Skin epidermis (tissue), 12 donors: ENCODE measurements around the gene ZC3H12D.
A peak's percentile ranks its signal among the peaks of the same experiment; 100 is the strongest.
"Not testable (repeated sequence)": the region's sequence is repeated elsewhere in the genome, so short reads cannot be mapped to it uniquely, and the experiment has no call there.

Experiments used
- H3K27ac ChIP-seq, 21 experiments: fragments of 200-600 bp; sonication (generic) in 11 of 21; one replicate each; pipeline ENCODE4 v1.5.0; 2020; ENCODE audit warnings: mild to moderate bottlenecking in 3 of 21, inconsistent platforms in 2 of 21, moderate library complexity in 2 of 21
- H3K4me3 ChIP-seq, 7 experiments: fragments of 200-600 bp; sonication (generic) in 2 of 7; one replicate each; pipeline ENCODE4 v1.5.0; 2020; ENCODE audit warnings: inconsistent platforms in 2 of 7, mild to moderate bottlenecking in 2 of 7, moderate library complexity in 1 of 7

ZC3H12D gene

DNA sequence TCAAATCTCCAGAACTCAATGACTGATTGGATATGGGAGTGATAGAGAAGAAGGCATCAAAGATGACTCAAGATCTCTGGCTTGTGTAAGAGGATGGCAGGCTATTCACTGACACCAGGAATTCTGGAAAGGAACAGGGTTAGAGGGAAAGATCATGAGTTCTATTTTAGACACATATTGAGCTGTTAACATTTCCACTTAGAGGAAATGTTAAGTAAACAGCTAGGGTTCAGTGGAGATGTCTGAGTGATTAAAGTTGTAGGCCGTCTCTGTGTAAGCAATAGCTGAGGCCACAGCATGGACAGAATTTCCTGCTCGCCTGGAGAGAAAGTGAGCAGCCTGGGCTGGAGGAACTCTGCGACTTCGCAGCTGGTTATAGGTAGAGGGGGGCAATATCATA, 21.0 kb downstream of the ZC3H12D start:
- Histone ChIP-seq H3K4me3 (no peak overlapping the region), H3K27ac (no peak overlapping the region)

DNA sequence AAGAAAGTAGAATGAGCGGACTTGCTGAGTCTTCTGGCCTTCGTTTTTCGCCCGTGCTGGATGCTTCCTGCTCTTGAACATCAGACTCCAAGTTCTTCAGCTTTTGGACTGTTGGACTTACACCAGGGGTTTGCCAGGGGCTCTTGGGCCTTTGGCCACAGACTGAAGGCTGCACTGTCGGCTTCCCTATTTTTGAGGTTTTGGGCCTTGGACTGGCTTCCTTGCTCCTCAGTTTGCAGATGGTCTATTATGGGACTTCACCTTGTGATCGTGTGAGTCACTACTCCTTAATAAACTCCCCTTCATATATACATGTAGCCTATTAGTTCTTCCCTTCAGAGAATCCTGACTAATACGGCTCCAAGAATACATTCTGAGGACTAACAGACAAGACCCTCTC, 22.1 kb downstream of the ZC3H12D start:
- peak overlapping the region in 1 of 21 experiments; percentile 12 for H3K27ac ChIP-seq
- H3K4me3 ChIP-seq, result not testable (repeated sequence)

DNA sequence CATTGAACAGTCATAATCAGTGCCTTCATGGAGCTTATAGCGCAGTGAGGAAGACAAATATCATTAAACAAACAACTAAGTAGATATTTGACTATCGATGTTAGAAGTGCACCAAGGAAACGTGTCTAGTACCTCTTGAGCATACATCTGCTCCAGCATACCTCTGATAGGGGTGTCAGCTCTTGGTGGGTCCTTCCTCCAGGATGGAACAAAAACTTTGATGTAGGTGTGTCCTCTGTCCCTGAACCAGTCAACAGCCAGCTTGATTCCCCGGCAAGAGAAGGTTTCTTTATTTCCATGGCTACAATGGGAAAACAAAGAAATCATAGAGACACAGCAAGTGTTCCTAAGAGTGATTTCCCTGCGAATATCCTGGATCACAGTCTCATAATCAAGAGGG, 23.1 kb downstream of the ZC3H12D start:
- H3K27ac ChIP-seq, result no peak overlapping the region
- no peak overlapping the region for H3K4me3 ChIP-seq

DNA sequence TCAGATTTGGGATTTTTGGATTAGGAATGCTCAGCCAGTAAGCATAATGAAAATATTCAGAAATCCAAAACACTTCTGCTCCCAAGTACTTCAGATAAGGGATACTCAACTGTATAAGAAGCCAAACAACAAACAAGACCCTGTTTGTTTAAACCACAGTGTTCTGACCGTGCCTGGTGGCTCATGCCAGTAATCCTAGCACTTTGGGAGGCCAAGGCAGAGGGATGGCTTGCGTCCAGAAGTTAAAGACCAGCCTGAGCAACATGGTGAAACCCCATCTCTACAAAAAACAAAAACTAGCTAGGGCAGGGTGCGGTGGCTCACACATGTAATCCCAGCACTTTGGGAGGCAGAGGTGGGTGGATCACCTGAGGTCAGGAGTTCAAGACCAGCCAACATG, 24.6 kb downstream of the ZC3H12D start:
- not testable (repeated sequence) for H3K27ac ChIP-seq, H3K4me3 ChIP-seq

DNA sequence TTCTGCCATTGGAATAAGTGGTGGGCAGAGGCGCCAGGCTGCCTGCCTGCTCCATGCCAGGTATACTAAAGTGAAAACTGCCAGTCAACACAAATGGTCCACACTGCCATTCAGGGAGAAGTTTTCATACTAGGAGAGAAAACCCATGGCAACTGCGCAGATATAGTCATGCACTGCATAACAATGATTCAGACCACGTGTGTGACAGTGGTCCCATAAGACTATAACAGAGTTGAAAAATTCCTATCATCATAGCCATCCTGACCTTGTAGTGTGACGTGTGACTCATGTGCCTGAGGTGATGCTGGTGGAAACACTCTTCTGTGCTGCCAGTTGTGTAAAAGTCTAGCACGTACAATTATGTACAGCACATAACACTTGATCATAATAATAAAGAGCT, 25.1 kb downstream of the ZC3H12D start:
- Histone ChIP-seq H3K27ac (no peak overlapping the region), H3K4me3 (no peak overlapping the region)

DNA sequence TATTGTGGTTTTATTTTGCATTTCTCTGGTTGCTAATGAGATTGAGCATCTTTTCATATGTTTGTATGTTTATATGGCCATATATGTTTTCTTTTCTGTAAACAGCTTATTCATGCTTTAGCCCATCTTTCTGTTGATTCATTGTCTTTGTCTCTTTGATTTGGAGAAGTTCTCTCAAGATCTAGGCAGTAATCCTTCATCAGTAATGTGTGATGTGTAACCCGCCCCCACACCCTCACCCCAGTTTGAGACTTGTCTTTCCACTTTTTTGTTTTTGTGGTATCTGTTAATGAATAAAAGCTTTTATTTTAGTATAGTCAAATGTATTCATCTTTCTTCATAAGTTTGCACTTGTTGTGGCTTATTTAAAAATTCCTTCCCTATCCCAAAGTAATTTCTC, 26.0 kb downstream of the ZC3H12D start:
- Histone ChIP-seq H3K27ac (no peak overlapping the region), H3K4me3 (no peak overlapping the region)

DNA sequence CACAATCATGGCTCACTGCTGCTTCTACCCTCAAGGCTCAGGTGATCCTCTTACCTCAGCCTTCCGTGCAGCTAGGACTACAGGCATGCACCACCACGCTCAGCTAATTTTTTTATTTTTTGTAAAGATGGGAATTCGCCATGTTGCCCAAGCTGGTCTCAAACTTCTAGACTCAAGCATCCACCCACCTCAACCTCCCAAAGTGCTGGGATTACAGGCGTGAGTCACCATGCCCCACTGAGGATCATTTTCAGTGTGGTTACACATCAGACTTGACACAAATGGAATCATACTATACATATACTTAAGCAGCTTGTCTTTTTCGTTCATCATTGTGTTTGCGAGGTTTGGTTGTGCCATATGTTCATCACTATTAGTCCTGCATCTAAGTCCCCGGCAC, 26.6 kb downstream of the ZC3H12D start:
- Histone ChIP-seq H3K4me3 (no peak overlapping the region), H3K27ac (no peak overlapping the region)

DNA sequence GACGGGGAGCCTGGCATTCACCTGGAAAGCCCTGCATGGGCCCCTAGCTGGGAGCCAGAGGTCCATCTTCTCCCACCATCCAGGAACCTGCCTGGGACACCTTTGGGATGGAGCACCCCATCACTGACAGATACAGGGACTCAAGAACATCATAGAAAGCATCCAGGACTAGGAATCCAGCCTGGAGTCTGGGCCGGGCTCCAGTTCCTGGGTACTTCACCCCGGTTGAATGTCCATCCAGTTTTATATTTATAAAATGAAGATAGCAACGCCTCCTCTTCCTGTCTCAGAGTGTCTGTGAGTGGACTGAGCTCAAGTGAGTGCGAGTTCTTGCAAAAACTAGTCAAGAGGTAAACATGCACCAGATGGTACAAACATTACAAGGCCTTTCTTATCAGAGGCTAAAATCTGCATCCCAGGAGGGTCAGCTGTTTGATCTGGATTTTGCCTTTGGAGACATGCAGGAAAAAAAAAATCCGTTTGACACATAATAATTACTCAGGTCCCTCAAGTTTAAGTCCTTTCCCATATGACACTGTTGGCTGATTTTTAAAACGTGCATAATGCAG, 27.4 kb downstream of the ZC3H12D start:
- no peak overlapping the region for H3K27ac ChIP-seq
- H3K4me3 ChIP-seq, result no peak overlapping the region

DNA sequence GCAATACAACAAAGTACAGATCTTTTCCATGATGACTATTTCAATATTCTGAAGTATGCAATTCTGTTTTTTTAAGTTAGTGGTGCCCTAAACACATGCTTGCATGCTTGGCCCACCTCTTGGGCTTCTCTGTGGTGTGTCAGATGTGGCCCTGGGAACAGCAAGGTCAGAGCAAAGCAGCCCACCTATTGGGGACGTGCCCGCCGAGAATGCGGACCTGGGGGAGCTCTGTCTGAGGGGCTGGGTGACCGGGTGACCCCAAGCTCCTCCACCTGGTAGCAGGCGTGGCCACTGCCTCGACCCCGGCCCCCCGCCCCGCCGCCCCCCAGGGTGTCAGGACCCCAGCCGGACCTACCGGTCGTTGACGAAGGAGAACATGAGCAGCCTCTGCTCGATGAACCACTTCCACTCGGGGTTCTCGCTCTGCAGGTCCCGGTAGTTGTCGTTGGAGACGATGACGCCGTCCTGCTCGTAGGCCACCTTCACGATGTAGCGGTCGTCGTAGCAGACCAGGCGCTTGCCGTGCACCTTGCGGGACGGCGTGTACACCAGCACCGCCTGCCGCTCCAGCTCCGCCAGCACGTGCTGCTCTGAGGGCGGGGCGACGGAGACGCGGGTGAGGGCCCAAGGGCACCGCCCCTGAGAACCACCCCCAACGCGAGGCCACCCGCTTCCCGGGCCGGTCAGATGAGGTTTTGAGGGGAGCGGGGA, 28.3 kb downstream of the ZC3H12D start:
- Histone ChIP-seq H3K4me3 (no peak overlapping the region), H3K27ac (no peak overlapping the region)

DNA sequence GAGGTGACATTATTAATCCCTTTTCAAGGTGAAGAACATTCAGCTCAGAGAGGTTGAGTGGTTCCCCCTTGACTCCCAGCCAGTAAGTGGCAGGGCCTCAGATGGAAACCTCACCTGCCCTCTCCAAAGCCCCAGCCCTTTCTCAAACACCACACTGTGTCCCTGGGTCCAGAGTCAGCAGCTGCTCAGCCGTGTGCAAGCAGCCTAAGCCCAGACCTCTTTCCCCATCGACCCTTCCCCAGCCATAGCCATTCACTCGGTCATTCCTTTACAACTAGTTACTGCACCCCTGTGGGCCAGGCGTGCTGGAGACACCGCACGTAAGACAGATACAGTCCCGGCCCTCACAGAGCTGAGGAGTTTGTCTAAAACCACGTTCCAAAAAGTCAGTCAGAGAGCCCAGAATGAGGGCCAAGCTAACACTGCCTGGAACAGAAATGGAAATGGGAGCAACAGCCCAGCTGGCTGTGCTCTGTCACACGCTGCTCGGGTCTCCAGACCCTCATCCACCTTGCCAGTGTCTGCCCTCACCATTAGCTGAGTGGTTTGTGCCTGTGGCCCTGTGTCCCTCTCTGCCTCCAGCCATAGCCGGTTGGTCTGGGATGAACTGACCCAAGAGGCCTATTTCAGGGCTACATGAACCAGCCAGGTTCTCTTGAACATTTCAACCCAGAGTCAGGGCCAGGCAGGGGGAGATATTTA, 29.6 kb downstream of the ZC3H12D start:
- H3K4me3 ChIP-seq, result no peak overlapping the region

DNA sequence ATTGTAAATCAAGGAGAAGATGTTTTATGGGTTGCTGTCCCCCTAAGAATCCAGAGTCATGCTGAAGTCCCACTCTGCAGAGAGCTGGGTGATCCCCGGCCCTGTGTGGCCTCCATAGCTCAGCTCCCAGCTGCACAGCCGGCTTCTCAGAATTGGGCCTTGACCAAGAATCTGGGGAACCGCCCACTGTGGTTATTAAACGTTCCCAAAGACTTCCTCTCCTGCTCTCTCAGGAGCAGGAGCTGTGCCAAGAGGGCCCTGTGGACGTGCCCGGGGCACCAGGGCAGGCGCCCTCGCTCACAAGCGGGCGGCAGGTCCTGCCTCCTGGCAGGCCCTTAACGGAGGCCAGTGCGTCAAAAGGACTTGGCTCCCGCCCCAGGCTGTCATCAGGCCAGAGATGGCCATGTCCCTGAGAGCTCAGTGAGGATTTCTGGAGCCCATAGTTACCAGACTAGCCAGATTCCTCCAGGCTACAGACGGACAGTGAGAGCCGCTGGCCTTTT, 30.4 kb downstream of the ZC3H12D start:
- H3K4me3 ChIP-seq, result no peak overlapping the region
- peak overlapping the region in 8 of 21 experiments; percentile 13 to 51 (median 28) for H3K27ac ChIP-seq

More for the DNA sequence above, 29.6 kb downstream of the ZC3H12D start:
- peak overlapping the region in 2 of 21 experiments; percentile 24 to 42 for H3K27ac ChIP-seq

DNA sequence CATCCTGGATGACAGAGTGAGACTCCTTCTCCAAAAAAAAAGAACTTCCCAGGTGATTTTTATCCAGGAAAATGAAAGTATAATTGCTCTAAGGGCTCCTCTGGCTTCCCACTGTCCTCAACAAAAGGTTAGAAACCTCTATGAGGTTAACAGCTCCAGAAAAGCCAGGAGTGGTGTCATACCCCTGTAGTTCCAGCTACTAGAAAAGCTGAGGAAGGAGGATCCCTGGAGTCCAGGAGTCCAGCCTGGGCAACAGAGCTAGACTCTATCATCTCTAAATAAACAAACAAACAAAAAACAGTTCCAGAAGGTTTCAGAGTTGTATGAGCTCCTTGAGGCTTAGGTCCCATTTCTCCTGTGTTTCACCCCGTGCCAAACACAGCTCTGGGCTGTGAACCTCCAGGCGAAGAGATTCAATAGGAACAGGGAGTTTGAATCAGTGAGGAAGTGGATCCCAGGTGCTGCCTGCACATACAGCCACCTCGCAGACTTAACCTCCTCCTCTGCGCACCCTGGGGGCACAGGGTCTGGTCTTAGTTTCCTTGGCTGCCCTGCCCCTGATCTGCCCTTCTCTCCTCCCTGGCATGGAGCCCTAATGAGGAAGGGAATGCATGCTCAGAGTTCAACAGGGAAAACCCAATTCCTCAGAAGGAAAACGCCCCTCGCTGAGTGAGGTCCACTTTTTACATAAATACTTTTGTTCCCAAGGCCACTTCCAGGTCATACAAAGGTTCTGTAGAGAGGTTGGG, 31.0 kb downstream of the ZC3H12D start:
- Histone ChIP-seq H3K4me3 (no peak overlapping the region), H3K27ac (peak overlapping the region in 6 of 21 experiments; percentile 8 to 51 (median 19))

DNA sequence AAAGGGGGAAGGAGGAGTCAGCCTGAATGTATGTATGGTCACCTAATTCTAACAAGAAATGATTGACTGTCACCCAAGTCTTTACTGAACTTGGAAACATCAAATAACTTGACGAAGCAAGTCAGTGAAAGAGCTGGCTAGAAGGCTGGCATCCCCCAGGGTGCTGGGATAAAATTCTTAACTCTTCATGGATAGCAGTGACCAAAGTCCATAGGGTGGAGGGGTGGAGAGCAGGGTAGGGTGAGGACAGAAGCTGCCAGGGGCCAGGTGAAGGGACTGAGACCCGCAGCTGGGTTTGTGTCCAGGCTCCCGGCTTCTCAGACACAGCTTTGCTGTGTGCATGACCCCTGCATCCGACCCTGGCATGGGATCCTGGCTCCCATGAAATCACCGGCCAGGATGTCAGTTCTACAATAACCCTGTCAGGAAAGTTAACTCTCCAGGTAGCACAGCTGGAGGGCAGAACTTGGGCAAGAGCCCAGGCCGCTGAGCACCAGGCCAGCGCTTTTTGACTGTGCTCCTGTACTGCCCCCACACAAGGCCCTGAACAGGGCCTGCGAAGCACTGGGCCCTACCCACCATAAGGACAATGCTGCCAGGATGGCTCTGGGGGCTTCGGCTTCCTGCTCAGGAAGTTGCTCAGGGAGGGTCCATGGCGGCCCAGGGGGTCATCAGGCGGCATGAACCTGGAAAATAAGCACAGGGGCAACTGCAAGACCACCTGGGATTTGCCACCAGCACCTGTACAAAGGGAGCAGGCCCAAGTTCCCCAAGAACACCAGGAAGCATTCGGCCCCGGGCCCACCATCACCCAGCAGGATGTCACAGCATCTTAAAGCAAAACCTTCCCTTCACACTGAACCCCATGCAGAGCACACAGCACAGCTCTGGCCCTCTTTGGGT, 32.5 kb downstream of the ZC3H12D start:
- Histone ChIP-seq H3K27ac (no peak overlapping the region), H3K4me3 (no peak overlapping the region)

DNA sequence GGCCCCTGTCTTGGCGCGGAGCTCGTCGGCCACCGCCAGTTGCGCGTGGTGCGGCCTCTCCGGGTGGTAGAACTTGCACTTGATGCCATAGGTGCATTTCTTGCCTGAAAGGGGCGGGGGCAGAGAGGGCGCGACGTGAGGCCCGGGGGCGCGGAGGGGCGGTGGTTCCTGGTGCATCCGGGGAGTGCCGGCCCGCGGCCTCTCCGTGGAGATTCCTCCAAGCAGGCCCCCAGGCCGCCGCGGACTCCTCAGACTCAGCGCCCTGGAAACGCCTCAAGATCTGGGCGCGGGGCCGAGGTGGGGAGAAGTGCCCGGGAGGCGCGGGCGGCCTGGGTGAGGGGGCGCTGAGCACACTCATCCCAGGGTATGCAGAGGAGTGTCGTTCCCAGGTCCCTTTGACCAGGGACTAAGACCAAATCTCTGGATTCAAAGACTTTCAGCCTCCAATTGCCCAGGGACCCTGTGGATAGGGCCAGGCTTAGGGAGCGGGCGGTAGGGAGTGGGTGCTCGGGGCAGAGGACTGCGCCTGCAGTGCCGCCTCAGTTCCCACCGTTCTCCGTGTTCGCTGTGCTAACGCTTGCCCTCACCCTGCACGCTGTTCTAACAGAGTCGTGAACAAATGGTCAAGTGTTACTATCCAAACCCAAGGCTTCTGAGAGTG, 33.3 kb downstream of the ZC3H12D start:
- H3K4me3 ChIP-seq, result peak overlapping the region; percentile 17 to 41 (median 34)
- peak overlapping the region in 9 of 21 experiments; percentile 1 to 69 (median 52) for H3K27ac ChIP-seq

DNA sequence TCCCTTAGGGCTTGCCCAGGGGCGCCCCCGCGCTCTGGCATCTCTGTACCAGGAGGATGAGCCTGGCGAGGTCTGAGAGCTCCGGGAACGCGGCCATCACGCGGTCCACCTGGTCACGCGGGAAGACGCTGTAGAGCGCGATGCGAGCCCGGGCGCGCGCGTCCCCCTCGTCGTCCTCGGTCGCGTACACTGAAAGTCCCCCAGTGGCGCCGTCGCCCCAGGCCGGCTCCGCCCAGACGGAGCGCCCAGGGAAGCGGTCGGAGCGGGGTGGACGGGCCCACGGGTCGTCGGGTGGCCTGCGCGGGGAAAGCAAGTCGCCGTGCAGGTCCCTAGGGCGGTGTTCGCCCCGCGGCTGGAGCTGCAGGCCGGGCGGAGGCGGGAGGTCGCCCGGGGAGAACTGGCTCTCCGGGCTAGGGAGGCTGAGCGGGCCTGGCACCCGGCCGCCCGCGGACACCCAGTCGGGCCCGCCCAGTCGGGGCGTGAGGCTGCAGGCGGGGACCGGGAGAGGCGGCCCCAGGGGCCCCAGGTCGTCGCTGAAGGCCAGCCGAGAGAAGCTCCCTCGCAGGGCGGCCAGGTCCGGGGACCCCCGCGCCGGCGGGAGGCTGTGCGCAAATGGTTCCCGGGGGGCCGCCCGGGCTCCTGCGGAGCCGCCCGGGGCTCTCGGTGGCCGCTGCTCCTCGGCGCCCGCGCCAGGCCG, 34.0 kb downstream of the ZC3H12D start:
- peak overlapping the region in 14 of 21 experiments; percentile 1 to 69 (median 30) for H3K27ac ChIP-seq
- H3K4me3 ChIP-seq, result peak overlapping the region; percentile 17 to 41 (median 34)

DNA sequence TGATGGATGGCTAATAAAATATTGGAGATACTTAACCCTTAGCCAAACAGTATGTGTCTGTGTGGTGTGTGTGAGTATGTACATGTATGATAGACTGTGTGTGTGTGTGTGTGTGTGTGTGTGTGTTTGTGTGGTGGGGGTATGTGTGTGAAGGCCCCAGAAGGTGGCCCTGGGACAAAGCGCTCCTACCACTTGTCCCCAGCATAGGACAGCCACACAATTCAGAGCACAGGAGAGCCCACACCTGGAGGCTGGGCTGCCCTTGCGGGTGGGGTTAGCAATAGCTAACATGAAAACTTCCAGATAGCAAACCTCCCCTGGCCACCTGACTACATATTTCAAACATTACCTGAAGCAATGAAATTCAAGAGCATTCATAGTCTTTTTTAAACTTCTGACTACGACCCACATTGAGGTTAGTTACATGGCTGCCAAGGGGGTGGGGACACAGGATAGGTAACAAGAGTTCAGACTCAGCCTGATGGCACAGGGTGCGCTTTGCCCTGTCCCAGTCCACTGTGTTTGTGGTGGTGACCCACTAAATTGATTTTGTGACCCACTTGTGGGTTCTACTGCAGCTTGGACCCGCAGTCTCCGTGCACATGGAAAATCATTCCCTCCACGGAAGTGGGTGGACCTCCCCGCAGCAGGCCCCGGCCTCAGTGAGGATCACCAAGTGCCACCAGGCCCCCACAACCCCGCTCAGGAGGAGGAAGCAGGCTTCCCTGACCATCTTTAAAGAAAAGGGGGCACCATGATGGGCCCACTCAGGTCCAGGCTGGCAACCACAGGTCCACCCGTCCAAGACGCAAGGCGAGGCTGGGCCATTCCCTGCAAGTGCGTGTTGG, 34.8 kb downstream of the ZC3H12D start:
- Histone ChIP-seq H3K27ac (peak overlapping the region in 2 of 21 experiments; percentile 27 to 52), H3K4me3 (peak overlapping the region; percentile 17 to 41 (median 34))

DNA sequence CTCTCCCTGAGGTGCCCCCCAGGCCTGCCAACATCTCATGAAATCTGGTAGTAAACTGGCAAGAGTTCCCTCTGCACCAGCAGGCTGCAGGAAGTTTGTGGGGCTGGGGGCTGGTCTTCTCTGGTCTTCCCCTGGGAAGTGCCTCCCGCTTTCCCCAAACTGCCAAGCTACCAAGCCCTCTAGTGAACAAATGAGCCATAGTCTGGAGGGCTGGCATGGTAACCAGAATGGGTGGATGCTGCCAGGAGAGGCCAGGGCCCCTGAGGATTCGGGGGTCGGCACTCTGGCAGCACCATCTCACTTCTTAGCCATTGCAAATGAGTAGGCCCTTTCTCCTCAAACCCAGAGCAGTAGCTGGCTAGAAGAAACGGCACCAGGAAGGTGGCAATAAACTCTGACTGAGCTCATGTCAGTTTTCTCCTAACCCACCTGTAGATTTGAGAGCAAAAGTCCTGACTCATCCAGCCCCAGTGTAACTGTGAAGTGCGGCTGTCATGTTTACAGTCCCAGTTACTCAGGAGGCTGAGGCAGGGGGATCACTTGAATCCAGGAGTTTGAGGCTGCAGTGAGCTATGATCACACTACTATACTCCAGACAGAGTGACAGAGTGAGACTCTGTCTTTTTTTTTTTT, 35.9 kb downstream of the ZC3H12D start:
- no peak overlapping the region for H3K4me3 ChIP-seq
- no peak overlapping the region for H3K27ac ChIP-seq
